Middle frontal gyrus (tissue), 1 donor: Measurements from ENCODE around the gene DOK3.
"Not testable (repeated sequence)": the region's sequence is repeated elsewhere in the genome, so short reads cannot be mapped to it uniquely, and the experiment has no call there.

Experiments
- DNase-seq: peaks from one replicate; pipeline ENCODE4 v3.0.0-alpha.2; 2015; ENCODE audit warnings: low spot score; ENCODE audit errors: extremely low spot score

DOK3 gene

DNA sequence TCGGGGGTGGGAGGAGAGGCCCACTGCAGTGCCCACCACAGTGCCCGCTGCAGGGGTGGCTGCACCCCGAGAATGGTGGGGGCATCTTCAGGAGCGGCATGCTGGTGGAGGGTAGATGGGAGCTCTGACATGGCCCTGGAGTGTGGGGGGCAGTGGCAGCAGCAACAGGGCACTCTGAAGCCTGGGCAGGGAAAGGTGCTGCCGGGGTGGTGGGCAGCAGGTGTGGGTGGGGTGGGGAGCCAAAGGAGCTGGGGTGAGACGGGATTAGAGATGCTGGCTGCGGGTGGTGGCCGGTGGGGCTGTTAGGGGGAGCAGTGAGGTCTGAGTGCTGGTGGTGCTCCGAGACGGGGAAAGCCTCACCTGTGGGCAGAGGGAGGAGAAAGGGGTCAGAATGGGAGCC lies 26.8 kb upstream of the DOK3 start:
- DNase-seq = no peak

DNA sequence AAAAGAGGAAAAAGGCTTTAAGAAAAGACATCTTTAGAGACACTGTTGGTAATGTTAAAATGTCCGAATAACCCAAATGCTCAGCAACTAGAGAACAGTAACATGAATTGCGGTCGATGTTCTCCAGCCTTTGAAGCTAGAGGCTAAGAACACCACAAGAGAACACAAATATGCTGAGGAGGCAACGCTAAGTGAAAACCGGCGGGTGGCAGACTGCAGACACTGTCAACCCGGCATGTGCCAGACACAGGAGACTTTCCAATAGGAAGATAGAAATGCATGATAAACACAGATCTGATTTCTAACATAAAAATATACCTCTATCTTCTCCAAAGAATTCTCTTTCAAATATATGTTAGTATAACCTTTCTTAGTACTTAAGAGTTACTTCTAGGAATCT lies 25.5 kb upstream of the DOK3 start:
- DNase-seq = no peak

DNA sequence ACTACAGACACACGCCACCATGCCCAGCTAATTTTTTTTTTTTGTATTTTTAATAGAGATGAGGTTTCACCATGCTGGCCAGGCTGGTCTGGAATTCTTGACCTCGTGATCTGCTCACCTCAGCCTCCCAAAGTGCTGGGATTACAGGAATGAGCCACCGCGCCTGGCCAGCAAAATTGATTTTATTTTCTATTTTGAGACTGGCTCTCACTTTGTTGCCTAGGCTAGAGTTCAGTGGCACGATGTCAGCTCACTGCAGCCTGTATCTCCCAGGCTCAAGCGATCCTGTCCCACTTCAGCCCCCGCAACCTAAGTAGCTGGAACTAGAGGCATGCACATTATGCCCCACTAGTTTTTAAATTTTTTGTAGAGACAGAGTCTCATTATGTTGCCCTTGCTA lies 24.8 kb upstream of the DOK3 start:
- not testable (repeated sequence) for DNase-seq

DNA sequence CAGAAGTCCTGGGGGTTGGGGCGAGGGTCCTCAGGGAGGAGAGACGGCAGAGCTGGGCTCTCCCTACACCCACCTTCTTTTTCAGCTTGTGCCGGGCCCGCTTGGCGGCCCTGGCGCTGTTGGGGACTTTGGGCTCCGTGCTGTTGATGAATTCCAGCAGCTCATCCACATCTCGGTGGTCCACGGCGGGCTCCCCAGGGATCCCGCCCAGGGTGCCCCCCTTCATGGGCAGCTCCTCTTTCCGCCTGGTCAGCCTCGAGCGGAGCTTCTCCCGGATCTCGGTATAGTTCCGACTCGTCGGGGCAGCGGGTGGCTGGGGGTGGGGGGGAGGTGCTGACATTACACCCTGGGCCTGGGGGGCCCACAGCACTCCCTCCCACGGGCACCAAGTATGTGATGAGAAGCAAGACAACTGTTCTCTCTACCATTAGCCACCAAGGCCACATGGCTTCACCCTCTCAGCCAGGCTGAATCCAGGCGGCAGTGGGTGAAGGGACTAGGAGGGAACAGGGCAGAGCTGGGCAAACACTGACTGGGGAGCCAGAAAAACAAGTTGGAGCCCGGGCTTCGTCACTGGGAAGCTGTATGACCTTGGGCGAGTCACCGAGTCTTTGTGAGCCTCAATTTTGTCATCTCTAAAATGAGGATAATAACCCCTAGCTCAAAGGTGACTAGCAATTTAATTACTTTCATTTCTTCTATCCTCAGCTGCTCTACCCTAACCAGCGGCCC lies 21.7 kb upstream of the DOK3 start:
- no peak for DNase-seq

DNA sequence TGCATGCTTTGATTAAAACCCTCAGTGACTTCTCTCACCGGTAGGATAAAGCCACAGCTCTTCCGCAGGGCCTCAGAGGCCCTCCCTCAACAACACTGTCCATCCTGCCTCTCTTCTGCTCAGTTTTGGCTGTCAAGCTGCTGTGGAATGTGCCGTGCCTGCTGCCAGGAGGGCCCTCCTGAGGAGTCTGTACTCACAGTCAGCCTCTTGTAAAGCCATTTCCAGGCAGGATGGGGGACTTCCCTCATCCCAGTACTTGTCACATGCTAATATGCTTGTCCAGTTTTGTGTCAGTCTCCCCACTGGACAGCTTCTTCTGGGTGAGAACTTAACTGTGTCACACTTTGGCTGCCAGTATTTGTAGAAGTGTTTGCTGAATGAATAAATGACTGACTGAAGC lies 21.0 kb upstream of the DOK3 start:
- no peak for DNase-seq

DNA sequence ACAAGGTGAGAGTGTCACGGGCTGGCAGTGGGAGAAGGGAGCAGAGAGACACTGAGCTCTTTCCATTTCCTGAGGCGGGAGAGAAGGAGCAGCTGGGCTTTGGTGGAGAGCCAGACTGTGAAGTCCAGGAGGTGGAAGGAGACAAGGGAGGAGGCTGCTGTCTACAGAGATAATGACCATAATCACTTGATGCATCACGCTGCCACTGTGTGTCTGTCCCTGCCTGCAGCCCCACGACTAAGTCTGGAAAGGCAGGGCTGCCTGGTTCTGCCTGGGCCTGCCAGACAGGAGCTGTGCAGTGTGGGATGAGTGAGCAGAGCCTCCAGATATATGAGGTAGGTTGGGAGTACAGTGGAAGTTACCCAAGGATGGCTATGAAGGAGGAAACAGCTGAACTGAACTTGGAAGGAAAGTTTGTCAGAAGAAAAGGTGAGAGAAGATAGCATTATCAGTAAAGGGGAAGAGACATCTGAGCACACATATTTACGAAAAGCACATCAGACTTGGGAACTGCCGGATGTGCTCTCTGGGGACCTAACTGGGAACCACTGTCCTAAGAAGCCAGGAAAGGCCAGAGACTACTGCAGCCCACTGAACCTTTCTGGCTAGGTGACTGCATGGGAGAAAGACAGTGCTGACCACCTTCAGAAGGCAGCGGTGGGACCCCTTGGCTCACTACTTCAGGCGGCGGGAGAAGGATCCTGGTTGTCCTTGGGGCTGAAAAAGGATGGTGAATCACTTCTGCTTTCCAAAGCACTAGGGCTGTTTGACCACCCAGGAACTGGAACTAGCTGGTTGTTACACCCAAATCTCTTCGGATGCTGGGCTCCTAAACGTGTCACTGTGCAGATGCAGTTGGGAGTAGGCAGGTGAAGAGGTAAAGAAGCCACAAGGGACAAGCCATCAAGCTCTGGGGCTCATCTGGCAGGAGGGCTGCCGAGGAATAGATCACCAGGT lies 19.9 kb upstream of the DOK3 start:
- DNase-seq = no peak

DNA sequence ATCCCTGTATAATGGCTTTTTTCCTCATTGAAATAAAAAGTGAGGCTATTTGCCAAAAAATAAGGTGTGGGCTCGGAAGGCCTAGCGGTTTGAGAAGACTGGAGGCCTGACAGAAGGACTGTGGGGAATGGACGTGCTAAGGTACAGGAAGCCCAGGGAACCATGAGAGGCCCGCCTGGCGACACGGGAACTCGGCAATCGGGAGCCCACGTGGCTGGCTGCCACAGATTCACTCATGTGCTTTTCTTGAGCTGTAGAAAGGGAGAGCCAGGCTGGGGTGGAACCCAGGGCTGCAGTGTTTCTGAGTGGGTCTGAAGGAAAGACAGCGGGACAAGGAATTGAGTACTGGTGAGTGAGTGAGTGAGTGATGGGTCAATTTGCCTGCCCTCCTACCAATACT lies 19.0 kb upstream of the DOK3 start:
- no peak for DNase-seq

DNA sequence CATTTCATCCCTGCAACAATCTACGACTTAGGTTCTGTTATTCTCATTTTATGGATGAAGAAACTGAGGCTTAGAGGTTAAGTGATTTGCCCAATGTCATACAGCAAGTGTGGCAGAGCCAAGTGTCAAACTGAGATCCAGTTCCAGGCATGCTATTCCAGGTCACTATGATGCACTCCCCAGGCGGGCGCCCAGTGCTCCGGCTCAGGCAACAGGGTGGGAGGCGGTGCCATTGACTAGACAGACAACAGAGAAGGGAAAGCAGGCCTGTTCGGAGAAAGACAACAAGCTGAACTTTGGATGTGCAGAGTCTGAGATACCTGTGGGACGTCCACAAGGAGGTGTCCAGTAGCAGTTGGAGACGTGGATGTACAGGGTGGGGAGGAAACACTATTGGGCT lies 18.0 kb upstream of the DOK3 start:
- DNase-seq = no peak

DNA sequence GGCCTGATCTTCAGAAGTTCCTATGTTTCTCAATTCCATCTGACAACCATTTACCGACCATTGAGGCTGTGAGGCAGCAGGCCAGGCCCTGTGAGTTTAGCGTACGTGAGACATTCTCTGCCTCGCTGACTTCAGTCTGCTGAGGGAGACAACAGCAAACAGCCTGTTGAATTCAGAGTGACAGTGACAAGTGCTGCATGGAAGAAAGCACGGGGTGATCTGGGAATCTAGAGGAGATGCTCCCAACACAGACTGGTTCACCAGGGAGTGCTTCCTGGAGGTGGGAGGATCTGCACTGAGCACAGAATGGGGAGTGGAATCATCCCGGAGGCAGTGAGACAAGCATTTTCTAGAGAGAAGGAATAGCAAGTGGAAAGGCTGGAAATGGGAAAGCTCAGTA lies 17.2 kb upstream of the DOK3 start:
- no peak for DNase-seq

DNA sequence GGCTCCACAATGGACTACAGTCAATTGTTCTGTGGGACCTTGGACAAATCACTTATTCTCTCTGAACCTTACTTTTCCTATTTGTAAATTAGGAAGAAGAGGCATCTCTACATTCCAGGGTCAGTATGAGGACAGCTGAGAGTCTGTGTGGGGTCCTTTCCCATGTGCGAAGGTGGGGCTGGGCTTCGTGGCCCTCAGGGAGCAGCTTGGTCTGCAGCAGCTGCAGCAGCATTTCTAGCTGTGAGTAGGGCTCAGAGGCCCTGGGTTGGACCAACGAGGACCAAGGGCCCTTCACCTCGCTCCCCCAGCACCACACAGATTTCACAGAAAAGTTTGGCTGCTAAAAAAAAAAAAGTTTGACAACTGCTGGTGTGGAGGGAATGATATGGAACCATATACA lies 16.6 kb upstream of the DOK3 start:
- DNase-seq = no peak

DNA sequence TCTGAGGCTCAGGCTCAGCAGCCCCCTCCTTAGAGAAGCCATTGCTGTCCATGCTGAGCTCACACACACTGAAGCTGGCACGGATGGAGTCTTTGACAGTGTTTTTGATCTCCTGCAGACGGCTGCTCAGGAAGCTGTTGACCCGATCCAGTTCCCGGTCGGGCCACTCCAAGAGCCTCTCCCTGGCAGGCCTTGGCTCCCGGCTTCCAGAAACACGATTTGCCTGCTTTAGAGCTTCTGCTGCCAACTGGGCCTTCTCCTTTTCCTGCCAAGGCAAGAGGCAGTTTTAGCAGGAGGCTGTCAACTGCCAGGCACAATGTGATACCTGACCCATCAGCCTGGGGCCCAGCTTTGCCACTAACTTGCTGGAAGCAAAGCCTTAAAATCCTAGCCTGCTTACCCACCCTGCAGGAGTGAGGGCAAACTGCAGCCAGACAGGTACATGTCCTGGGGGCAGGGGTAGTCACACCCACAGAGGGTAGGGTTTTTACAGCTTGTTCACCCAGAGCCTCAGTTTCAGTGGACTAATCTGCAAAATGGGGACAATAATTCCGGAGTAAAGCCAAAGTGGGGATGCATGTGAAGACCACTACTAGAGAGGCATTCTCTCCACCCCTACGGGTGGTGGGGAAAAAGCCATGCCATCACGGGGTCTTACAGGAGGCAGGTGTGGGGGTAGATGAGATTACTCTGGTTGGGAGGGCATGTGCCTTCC lies 15.5 kb upstream of the DOK3 start:
- no peak for DNase-seq

DNA sequence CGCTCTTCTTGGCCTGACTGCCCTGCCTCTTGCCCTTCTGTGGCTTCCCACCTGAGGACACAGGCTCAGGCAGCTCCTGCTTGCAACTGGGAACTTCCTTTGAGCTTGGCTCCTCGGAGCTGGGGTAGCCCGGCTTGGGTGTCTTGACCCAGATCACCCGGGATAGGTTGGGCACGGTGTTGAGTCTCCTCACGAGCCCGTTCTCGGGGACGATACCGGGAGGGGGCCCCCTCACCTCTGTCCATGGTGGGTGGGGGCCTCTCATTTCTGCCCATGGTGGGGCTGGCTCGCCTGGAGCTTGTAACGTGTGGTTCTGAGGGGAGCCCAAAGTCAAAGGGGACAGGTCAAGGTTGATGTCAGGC lies 14.9 kb upstream of the DOK3 start:
- DNase-seq = no peak

DNA sequence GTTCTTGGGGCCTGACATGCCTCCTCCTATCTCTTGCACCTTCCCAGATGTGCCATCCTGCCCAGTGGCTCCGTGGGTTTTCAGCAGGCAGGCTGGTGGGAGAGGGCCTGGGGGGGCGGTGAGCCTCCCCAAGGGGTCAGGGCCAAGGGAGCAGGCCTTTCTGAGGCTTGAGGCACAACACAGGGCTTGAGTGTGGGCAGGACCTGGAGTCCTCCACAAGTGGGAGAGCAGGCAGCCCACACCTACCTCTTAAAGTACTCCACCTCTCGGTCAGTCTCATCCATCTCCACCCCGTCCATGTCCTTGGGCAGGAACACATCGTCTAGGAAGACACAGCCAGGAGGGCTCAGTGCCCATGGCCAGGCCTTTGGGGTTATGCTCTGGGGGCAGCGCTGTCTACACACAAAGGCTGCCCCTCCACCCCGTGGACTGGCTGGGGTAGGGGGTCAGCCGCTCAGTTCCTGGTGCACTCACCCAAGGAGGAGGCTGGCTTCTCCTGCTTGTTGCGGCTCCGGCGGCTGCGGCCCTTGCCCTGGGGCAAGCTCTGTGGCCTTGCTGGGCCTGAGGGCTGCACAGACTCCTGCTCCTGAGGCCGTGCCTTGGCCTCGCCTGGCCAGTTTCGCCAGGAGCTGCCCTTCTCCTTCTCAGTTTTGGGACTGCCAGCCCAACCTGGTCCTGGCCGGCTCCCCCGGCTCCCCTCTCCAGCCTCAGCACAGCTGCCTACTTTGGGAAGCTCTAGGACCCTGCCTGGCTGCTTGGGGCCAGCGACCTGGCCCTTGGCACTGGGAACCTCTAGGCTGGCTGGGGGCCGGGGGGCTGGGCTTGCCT lies 14.3 kb upstream of the DOK3 start:
- DNase-seq = no peak

DNA sequence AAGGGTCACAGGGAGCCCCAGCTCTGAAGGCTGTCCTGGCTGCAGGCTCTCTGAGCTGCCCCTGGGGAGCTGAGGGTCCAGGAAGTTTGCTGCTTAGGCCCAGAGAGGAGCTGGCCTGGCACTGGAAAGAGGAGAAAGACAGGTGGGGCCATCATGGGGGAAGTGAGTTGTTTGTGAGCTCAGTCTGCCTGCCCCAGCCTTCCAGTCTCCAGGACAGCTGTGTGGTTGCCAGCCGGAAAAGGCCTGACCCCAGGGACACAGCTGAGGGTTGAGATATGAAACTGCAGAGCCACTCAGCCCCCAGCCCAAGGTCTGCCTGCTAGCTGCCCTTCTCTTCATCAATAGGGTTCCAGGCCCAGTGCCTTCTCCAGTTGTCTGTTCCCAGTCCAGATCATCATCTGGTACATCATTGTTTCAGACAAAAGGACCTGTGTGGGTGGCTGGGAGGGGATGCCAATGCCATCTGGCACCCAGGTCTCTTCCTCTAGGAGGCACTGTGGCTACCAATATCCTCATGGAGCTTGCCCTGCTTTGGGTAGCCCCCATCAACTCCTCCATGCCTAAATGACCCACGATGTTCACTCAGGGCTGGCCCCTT lies 11.4 kb upstream of the DOK3 start:
- DNase-seq = no peak

DNA sequence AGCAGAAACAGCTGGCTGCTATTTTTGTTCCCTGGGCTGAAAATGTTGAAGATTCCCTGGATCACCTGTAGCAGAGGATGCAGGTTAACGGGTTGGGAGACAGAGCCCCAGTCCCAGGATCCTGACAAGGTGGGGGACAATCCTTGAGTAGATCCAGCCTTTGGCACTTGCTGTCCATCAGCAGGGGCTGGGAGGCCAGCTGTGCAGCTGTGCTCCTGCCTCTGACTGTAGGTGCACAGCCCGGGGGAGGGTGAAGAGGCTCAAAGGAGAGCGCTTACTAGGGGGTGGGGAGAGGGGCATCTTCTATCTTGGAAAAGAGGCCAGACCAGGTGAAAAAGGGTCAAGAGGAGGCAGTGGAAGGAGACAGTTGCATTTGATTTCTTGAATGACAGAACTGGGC lies 10.6 kb upstream of the DOK3 start:
- DNase-seq = no peak

DNA sequence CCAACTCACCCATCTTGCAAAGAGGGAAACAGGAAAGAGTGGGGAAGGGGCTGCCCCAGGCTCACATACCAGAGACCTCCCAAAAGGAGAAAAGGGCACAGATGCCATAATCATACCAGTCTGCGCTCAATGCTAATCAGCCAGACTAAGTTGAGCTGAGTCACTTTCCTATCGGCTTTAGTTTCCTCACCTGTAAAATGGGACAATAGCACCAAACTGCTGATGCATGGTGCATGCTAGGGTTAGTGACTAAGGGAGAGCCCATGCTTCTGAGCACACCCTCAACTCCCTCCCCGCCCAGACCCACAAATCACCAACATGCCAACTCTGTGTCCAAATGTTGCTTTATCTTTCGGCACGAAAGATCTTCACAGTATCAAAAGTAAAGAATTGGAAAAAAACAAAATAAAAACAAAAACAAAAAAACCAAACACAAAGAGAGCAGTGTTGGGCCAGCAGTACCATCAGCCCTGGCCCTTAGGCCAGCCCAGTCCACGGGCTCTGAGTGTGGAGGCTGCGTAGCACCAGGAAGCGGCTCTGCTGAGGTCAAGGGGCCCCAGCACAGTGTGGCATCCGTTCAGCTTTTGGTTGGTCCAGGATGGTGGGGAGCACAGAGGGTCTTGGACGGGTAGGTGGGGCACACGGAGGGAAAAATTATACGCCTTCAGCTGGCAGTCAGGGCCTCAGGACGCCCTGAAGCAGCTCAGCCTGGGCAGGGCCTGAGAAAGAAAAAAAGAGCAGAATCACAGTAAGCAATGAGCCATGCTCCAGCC lies 10.0 kb upstream of the DOK3 start:
- DNase-seq = no peak

DNA sequence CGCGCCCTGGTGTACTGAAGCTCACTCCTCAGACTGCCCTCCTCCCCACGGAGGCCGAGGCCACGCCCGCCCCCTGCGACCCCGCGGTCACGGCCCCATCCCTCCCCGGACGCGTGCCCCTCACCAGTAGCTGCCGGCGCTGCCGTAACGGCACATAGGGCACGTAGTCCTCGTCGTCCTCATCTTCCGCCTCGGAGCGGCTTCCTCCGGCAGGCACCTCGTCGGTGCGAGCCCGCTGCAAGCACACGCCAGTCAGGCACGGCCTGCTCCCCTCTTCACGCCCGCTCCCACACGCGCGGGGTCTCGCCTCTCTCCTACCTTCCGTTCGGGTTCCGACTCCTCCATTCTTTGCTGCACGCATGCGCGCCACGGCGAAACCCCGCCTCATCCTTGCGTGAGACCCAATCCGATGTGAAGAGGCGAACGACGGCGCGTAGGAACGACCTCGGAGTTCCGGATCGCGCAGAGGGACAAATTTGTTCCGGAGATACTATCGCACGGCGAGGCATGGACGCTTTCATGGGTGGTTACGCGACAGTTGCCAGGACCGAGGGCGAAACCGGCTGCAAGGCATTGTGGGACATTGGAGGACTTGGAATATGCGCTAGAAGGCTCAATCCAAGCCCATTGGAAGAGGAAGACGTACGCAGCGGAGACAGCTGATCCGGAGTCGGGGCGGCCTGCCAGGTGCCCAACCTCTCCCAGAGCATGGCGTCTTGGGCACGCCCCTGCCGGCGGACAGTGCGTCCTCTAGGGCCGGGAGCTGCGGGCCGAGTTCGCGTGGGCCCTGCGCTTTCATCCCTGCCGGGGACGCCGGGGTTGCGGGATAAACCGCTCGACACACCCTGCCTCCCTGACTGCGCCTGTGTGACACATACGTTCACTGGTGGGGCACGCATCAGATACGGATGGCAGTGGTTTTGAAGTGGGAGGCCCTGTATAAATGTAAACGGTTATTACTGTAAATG lies 7.3 kb upstream of the DOK3 start, which contains the start of gene DDX41:
Gene DDX41 (minus strand): TSS at position 361 of the 968 bp plus-strand sequence. CDS start 16 bp downstream, at position 345.
- DNase-seq = peak; percentile 98

DNA sequence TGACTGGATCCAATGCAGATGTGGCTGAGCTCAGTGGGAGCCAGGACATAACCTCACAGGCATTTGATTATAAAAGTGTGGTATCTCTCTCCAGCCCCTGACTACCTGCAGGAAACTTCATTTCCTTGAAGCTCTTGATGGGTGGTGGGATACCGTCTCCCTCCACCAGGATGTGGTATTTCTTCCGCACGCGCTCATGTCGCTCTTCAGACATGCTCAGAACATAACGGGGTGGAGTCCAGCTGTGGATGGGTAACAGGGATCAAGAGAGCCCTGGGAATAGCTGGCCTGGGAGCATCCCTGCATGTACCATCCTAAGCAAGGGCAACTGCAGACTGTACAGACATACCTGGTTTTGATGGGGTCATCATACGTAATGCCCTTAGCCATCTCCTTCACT lies 6.0 kb upstream of the DOK3 start:
- DNase-seq = no peak

DNA sequence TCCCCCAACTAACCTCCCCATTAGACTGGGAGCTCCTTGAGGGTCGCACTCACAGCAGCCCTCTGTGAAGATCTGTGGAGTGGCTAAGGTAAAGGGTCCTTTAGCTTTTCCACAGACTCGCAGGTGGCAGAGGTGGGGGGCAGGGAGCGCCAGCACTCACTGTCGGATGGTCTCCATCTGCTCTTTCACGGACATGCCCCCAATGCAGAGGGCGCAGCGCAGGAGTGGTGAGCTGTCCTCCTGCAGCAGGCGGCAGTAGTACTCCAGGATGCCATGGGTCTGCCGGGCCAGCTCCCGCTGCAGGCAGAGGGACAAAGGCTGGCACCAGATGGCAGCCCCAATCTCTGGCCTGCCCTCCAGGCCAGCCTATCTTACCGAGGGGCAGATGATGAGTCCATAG lies 4.9 kb upstream of the DOK3 start:
- no peak for DNase-seq
